CD4-positive, alpha-beta T cell treated with Interleukin-6 at 100 ng/mL for 8 hours (primary cell): ENCODE data around the gene ARL4C.
"Not testable (repeated sequence)": the region's sequence is repeated elsewhere in the genome, so short reads cannot be mapped to it uniquely, and the experiment has no call there.

Experiments
- DNase-seq: peaks from one replicate; pipeline ENCODE4 v3.0.0-alpha.2; 2020; ENCODE audit warnings: mixed read lengths, low spot score

Gene ARL4C

DNA sequence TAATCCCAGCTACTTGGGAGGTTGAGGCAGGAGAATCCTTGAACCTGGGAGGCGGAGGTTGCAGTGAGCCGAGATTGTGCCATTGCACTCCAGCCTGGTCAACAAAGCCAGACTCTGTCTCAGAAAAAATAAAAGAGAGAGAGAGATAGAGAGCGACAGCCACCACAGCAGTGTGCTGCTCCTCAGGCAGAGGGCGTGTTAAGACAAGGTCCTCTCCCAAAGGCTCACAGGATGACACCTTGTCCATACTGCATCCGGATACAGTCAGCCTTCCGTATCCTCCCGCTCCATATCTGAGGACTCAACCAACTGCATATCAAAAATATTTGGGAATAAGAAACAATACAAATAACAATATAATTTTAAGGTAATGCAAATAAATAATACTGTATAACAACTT, 20.1 kb downstream of the ARL4C start:
- no peak for DNase-seq

DNA sequence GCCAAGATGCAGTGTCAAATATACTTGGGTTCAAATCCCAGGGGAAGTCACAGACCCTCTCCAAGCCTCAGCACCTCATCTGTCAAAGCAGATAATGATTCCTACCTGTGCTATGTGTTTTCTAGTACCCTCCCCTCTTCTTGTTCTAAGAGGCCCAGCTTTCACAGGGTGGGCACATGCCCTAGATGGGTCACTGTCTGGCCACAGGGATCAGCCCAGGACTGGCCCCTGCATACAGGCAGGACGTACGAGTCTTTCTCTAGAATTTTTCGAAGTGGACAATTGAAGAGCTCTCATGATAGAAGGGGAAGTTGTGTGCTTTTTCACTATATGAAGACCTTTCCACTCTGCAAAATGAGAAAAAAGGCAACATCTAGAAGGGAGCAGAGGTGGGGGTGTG, 22.2 kb downstream of the ARL4C start:
- DNase-seq = no peak

DNA sequence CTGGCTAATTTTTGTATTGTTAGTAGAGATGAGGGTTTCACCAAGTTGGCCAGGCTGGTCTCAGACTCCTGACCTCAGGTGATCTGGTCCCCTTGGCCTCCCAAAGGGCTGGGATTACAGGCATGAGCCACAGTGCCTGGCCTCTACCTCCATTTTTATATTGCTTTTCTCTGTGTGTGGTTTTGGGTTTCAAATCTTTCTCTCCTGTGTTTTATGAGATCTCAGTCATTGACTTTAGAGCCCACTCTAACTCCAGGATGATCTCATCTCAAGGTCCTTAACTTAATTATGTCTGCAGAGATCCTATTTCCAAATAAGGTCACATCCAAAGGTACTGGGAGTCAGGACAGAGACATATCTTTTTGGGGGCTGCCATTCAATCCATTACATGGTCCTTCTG, 24.7 kb downstream of the ARL4C start:
- no peak for DNase-seq

DNA sequence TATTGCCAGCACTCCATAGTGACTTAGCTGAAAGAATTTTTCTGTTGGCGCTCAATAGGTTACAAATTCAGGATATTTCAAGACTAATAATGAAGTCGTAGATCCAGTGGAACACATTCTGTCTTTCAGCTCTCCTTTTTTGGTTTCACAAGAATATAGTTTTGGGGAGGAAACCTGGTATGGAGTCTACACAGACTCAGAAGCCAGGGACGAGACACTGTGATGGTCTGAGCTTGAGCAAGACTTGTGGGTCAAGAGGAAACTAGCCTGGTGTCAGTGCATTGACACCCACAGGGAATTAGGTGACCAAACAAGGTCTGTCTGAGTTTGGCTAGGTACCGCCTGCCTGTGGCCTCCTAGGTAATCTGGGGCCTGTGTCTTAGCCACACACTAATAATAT, 26.9 kb downstream of the ARL4C start:
- DNase-seq = no peak

DNA sequence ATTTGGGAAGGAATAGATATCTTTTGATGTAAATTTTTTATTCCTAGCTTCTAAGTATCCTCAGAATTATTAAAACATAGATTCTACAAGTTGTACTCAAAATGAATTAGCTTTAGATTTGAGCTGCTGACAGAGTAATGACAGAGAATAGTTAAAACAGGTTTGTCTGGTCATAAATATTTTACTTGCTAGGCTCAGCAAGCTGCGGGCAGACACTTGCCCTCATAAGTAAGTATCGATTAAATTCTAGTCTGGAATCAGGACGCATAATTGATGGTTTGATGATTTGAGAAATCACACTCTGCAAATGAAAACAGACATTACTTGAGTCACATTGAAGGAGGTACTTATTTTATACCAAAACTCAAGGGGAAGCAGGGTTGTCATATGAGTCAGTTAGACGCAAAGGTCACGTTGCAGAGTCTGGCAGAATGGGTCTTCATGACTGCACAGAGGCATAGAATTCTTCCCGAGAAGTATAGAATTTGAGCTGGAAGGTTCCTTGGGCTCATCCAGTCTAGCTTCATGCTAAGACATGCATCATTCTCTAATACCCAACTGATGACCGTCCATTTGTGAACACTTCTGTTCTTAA, 27.5 kb downstream of the ARL4C start:
- no peak for DNase-seq

DNA sequence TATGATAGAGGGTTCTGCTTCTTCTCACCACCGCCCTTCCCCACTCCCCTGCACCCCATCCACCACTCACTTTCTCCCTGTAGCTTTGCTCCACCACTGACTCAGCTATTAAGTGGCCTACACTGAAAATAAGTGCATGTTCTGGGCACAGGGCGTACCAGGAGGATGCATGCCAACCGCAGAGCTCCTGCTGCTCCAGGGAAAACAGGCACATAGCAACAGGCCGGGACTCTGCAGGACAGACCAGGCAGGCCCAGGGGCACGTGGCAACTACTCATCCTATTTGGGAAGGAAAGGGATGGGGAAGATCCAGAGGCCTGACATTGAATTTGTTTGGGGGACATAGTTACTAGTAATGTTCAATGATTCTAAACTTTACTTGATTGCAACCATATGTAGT, 28.4 kb downstream of the ARL4C start:
- DNase-seq = no peak

DNA sequence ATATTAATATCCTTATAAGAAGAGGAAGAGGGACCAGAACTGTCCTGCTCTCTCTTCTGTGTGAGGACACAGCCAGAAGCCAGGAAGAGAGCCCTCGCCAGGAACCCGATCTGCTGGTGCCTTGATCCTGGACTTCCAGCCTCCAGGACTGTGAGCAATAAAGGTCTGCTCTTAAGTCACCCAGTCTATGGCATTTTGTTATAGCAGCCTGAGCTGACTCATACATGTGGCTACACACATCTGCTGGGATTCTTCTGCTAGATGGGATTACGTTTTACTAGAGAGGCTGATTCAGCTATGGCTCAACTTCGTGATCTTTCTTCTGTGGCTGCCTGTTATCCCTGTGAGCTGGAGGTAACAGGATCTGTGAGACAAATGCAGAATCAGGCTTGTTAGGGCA, 29.6 kb downstream of the ARL4C start:
- no peak for DNase-seq

DNA sequence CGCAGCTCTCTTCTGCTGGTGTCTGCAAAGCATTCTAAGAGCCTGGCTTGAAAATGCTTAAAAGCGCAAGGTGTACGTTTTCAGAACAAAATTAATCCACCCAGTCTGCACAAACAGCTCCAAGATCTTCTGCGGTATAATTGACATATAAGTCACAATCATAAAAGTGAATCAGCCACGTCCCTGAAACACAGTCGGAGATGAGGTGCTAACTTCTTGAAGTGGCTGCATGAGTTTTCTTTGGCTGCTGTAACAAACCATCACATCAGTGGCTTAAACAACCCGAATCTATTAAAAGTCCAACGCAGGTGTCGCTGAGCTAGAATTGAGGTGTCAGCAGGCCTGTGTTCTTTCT, 32.6 kb downstream of the ARL4C start:
- DNase-seq = no peak

DNA sequence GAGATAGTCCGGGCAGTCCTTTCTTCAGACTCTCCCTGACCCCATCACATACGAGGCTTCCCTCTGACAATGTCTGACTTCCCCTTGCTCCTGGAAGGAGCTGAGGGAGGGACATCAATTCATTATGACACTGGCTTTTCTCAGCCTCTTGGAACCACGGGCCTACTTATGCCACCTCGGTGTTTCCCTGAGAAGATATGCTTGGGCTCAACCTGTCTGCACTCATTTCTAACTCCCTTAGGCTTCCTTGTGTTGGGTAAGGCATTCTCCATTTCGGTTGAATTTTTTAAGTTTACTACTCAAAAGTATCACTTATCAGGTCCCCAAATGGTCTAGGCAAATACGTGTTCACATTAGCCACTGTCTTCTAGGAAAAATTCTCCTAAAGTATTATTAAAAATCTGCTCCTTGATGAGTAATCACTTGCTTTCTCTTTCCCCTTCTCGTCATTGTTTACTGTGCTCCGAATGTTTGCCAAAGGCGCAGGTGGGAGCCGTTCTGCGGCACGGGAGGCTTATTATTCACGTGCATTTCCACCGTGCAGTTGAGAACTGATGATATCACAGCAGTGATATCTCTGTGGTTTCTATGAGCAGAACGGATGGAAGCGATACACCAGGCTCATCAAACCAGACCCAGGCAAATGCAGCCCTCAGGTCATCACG, 33.1 kb downstream of the ARL4C start:
- DNase-seq = peak; percentile 86

DNA sequence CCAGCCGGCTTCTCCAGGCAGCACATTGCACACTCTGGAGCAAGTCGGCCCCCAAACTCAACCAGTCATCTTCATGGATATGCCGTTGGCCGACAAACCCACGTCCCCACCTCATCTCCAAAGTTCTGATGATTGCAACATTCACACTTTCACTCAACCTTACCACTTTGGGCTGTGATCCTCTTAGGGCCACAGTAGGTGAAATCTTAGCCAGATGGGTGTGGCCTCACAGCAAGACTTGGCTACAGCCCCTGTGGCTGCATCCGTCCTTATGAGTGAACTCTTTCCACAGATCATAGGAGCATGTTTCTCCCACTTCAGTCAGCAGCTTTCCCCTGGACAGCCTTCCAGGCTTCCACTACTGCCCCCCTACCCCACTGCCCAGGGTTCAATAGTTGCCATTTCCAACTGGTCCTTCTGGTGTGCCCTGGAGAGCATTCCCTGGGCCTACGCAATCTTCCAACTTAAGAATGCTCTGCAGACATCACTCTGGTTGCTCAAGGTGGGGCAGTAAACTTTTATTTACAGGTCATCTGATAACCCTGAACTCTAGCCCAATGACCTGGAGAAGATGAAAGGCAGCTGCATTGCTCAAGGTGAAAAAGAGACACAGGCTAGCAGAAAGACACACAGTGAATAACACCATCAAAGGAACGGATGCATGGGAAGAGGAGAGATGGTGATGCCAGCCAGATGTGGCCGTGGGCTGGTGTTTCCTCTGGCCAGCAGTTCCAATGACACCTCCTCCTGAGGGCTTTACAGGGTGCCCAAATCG, 34.5 kb downstream of the ARL4C start:
- DNase-seq = no peak

DNA sequence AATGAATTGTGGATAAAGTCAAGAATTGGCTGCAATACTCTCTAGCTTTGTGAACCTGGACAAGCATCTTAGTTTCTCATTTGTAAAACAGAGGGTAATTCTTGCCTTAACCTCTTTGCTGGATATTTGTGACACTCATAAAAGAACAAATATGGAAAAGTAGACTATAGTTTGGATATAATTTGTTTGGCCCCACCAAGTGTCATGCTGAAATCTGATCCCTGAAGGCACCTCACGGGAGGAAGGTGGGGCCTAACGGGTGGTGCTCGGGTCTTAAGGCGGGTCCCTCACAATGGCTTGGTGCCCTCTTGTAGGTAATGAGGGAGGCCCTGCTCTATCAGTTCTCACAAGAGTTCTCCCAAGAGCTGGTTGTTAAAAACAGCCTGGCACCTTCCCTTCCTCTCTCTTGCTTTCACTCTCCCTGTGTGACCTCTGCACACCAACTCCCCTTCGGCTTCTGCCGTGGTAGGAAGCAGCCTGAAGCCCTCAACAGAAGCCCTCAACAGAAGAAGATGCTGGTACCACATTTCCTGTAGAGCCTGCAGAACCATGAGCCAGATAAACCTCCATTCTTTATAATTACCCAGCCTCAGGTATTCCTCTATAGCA, 37.4 kb downstream of the ARL4C start:
- DNase-seq = peak; percentile 39

DNA sequence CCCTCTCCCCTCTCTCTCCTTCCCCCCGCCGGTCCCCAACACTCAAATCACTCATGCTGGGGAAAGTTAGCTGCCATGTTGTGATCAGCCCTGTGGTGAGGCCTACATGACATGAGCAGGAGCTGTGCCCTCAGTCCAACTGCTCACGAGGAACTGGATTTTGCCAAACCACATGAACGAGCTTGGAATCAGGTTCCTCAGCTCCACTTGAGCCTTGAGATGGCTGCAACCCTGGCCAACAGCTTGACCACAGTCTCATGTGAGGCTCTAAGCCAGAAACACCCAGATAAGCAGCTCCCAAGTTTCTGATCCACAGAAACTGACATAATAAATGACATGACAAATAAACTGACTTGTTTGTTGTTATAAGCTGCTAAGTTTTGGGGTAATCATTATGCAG, 38.4 kb downstream of the ARL4C start:
- no peak for DNase-seq

DNA sequence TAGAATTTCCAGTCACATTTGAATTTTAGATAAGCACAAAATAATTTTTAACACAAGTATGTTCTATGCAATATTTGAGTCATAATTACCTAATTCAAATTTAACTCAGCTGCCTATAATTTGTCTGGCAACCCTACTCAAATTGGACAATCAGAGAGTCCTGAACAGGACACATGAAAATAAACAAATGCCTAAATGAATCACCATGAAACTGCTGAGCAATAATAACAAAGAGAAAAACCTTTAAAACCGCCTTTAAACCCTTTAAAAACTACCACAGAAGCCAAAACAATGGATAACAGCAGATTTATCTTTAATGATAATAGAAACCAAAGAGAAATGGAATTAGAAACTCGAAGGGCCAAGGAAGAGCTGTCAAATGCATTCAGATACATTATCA, 39.5 kb downstream of the ARL4C start:
- DNase-seq = no peak

DNA sequence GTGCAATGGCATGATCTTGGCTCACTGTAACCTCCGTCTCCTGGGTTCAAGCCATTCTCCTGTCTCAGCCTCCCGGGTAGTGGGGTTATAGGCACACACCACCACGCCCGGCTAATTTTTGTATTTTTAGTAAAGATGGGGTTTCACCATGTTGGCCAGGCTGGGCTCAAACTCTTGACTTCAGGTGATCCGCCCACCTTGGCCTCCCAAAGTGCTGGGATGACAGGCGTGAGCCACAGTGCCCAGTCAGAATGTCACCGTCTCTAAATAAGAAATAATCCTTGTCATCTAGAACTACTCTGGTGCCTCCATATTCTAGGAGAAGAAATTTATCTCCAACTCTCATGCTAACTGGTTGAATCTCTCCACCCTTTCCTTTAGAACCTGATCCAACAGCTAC, 41.6 kb downstream of the ARL4C start:
- not testable (repeated sequence) for DNase-seq

DNA sequence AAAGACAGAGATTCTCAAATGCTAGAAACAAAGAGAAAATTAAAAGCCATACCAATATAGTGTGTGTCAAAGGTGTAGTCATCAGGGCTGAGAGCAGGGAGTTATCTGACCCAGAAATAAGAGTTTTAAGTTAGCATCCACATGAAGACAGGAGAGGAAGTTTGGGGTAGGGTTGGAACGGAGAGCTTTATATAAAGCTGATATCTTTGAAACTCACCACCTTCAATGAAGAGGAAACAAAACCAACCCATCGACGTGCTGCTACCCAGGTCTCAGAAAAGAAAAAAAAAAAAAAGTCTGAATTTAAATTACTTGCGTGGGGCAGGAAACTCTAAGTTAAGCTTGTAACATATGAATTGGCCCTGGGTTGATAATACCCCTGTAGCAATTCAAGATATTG, 42.4 kb downstream of the ARL4C start:
- DNase-seq = peak; percentile 76

DNA sequence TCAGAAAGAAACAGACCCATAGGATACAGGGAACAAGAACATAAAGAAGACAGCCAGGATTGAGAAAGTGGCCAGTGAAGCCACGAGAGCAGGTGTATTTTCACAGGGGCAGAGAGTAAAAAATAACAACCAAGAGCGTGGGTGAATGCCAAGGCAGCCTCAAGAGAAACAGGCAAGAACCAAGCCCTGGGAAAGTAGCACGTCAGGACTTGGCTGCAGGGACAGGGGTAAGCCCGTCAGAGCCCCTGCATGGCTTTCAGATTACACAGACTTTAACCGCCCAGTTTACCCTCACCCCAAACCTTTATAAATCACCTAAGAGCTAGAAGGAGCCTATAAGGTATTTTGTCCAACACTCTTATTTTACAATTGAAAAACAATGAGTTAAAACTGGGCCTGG, 43.7 kb downstream of the ARL4C start:
- peak; percentile 26 for DNase-seq

DNA sequence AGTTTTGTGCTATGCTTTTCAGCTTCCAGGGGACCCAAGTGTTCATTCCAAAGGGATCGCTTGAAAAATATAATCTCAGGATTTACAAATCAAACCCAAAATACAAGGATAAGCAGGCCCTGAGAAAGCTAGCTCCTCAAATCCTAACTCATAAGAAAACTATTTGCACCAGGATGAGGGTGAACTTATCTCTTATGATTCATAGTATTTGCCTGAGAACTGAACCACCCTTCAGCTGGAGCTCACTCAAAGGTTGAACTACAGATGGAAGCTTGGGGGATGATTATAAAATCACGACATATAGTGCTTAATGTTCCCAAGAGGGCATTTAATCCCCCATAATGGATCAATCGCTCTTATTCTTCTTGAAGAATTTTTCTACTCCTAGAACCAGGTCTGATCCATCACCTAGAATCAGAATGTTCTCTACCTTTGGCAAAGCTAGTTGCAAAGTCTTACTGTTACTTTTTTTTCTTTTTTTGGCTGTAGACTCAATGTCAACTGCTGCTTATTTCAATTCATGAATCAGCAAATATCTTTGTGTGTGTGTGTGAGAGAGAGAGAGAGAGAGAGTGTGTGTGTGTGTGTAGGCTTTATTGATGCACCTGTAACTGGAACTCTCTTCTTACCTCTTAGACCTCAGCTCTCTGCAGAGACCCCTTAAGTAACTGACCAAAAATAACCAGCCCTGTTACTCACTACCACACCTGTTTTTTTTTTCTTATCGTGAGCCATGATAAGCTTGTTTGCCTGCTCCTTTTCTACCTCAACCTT, 44.8 kb downstream of the ARL4C start:
- DNase-seq = peak; percentile 41

DNA sequence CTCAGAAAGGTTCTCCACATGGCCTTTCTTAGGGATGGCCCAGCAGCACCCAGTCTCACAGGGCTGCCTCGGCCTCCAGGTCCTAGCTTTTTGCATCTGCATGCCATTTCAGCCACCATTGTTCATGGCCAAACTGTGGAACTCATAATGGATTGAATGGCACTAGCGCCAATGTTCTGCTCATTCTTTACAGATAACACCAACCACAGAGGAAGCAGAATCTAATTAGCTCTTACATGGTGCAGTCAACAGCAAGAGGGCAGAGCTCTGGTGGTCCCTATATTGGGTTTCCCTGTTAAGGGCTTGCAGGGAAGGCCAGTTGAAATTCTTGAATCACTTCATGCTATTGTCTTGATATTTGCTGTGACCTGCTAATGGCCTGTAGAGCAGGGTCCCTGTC, 45.6 kb downstream of the ARL4C start:
- DNase-seq = no peak

DNA sequence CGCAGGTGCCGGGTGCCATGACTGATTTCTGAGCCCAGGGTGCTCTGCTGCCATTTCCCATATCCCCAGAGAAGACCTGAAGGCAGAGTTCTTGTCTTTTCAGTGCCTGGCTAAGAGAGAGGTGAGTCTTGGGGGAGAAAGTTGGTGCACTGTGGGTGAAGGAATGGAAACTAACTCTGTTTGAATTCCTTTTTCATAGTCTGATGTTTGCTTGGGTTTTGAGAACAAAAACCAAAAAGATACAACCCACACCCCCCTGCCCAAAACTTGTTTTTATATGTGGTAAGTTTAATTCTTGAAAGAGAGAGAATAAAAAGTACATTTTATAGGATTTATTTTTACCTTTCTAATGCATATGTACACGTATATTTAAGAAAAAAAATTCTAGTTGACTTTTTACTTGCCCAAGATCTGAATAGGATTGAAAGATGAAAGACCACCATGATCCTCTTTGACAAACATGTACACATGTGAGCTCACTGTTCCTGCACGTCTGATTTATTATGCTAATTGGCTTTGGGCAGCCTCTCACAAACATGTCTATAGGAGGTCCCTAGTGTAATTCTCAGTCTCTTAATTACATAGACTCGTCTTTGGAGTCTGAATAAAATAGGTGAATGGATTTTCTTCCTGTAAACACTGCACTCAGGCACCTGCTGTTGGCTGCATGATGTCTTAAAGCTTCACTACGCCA, 46.3 kb downstream of the ARL4C start:
- DNase-seq = no peak

DNA sequence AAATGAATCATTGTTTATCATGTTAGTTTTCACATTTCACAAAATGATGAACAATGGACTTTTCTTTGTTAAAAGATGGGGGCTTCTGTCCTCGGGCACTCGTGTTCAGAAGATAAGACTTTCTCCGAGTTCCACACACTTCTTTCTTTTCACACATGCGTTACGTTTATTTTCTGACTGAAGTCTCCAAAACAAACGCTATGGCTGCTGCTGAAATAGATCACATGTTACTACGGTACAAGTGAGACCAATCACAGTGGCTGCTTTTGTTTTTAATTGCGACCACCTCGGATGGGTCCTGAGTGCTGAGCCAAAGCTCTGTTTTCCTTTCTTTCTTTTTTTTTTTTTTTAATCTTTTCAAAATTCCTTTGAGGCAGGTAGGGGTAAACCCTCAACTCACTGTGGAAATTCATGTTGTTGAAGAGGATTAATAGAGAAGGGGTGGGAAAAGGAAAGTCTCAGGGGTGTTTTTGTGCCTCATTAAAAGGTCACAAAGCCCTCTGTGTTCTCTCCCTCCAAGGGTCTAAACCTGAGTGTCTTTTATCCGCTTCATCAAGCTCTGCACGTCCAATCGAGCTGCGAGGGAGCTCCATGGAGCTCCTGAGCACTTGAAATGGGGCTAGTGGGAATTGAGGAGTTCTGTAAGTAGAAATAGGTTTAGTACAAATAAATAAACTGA, 48.2 kb downstream of the ARL4C start:
- no peak for DNase-seq

DNA sequence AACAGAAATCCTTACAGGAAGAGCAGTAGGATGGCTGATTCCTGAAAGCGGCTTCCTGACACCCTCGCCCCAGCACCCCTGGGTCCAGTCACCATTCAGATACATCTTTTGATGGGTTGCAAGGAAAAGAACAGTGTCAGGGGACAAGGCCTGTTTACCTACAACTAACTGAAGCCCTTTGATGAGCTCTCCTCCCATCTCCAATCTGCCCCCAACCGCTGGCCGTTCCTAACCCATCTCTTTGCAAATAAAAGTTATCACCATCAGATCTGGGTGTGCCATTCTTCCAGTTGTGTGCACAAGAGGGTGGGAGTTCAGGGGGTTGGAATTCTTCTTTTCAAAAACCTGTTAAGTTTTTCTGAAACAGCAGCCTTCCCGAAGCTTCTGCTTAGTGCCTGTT, 48.9 kb downstream of the ARL4C start:
- no peak for DNase-seq
